HCT116 (cell line): ENCODE data around the gene AGPS. TPM values are rescaled to one million over a fixed set of nuclear protein-coding genes. Genes with fewer than 3 reads are reported as not detected.
A peak's percentile ranks its signal among the peaks of the same experiment; 100 is the strongest.

ENCODE experiments used
- ATAC-seq: fragments of 200-7000 bp; cut with Tn5 transposase; 2 replicates; pipeline ENCODE4 v1.9.1; 2020; ENCODE audit warnings: mild to moderate bottlenecking, moderate library complexity
- BruUV-seq: library from RNA; stranded (reverse); fragments of 400-500 nt; replicated peaks from 2 replicates; lab custom pipeline; 2021; lab: Mats Ljungman, UMichigan
- CTCF ChIA-PET: fragments of 300-600 bp; sonication (Branson Sonifier 250); formaldehyde crosslinking; loops from one replicate; lab custom pipeline; 2021; ENCODE audit warnings: antibody characterized with exemption; lab: Charles Lee
- POLR2A ChIA-PET: fragments of 300-600, 350-600 bp; sonication (Branson Sonifier 250); formaldehyde crosslinking; loops from one replicate; lab custom pipeline; 2021; ENCODE audit warnings: antibody characterized with exemption; lab: Charles Lee
- RAD21 ChIA-PET, 2 experiments: fragments of 300-600 bp; sonication (Branson Sonifier 250); formaldehyde crosslinking; loops; one replicate each; lab custom pipeline; 2023; ENCODE audit warnings: low total read pairs in 2 of 2; ENCODE audit not compliant: uncharacterized antibody in 2 of 2, unreplicated experiment in 2 of 2, low non-redundant PET in 1 of 2; lab: Charles Lee
- DNase-seq: peaks from one replicate; pipeline ENCODE4 v3.0.0-alpha.2; 2010; ENCODE audit warnings: low read depth, low spot score
- H2AFZ ChIP-seq: fragments of 200-600 bp; shearing (Covaris generic), sonication (generic); 2 replicates; pipeline ENCODE4 v1.6.1; 2017; ENCODE audit warnings: low read depth, mixed run types, mixed read lengths, antibody characterized with exemption, low read length; ENCODE audit not compliant: poor library complexity, severe bottlenecking
- H3K27ac ChIP-seq: 2 replicates; pipeline ENCODE4 v1.5.1; 2012; ENCODE audit warnings: low read depth, low read length
- H3K27me3 ChIP-seq: fragments of 200-600 bp; sonication (generic); 2 replicates; pipeline ENCODE4 v1.6.1; 2016; ENCODE audit warnings: mixed run types, low read length, mixed read lengths; ENCODE audit not compliant: insufficient read depth
- H3K36me3 ChIP-seq, 2 experiments: fragments of 200-500 bp in 1 of 2; fragments of 200-600 bp in 1 of 2; sonication (Bioruptor generic) in 1 of 2; sonication (generic) in 1 of 2; 2 replicates each; pipeline versions ENCODE4 v1.5.1 to v1.6.1; 2014 to 2016; ENCODE audit warnings: low read length in 2 of 2, inconsistent platforms in 1 of 2, mixed read lengths in 1 of 2, mixed run types in 1 of 2; ENCODE audit not compliant: insufficient read depth in 2 of 2, control insufficient read depth in 1 of 2
- H3K4me1 ChIP-seq, 2 experiments: fragments of 200-600 bp in 1 of 2; sonication (generic) in 1 of 2; 2 replicates each; pipeline versions ENCODE4 v1.5.1 to v1.6.1; 2012 to 2017; ENCODE audit warnings: low read length in 2 of 2, inconsistent platforms in 1 of 2, mild to moderate bottlenecking in 1 of 2, mixed read lengths in 1 of 2, mixed run types in 1 of 2, moderate library complexity in 1 of 2; ENCODE audit not compliant: insufficient read depth in 2 of 2, control insufficient read depth in 1 of 2
- H3K4me2 ChIP-seq: fragments of 200-600 bp; sonication (generic); 2 replicates; pipeline ENCODE4 v1.6.1; 2017; ENCODE audit warnings: mixed run types, low read length, mixed read lengths
- H3K4me3 ChIP-seq, 2 experiments: fragments of 200-600 bp in 1 of 2; sonication (generic) in 1 of 2; replicated peaks in 1 of 2; 2 replicates each; pipeline ENCODE4 v1.5.1; 2011 to 2016; ENCODE audit warnings: low read length in 2 of 2, control low read depth in 1 of 2, low read depth in 1 of 2, mild to moderate bottlenecking in 1 of 2, mixed read lengths in 1 of 2, mixed run types in 1 of 2
- H3K79me2 ChIP-seq: fragments of 200-600 bp; sonication (generic); 2 replicates; pipeline ENCODE4 v1.6.1; 2017; ENCODE audit warnings: mild to moderate bottlenecking, mixed run types, low read length, moderate library complexity, mixed read lengths; ENCODE audit not compliant: insufficient read depth
- H3K9ac ChIP-seq: fragments of 200-600 bp; sonication (generic); 2 replicates; pipeline ENCODE4 v1.6.1; 2016; ENCODE audit warnings: low read length, mixed read lengths
- H3K9me2 ChIP-seq: fragments of 200-600 bp; sonication (generic), shearing (Covaris generic); 2 replicates; pipeline ENCODE4 v1.6.1; 2017; ENCODE audit warnings: mixed run types, mild to moderate bottlenecking, moderate library complexity; ENCODE audit not compliant: insufficient read depth
- H3K9me3 ChIP-seq, 2 experiments: fragments of 200-500 bp in 1 of 2; fragments of 200-600 bp in 1 of 2; sonication (Bioruptor generic) in 1 of 2; sonication (generic) in 1 of 2; 2 replicates each; pipeline ENCODE4 v1.6.1; 2014 to 2017; ENCODE audit warnings: low read length in 2 of 2, mixed read lengths in 2 of 2, inconsistent platforms in 1 of 2, low read depth in 1 of 2, mild to moderate bottlenecking in 1 of 2, mixed run types in 1 of 2, moderate library complexity in 1 of 2; ENCODE audit not compliant: control insufficient read depth in 1 of 2, insufficient read depth in 1 of 2
- H4K20me1 ChIP-seq: fragments of 200-600 bp; sonication (generic), shearing (Covaris generic); 2 replicates; pipeline ENCODE4 v1.6.1; 2017; ENCODE audit warnings: mixed run types, mild to moderate bottlenecking, moderate library complexity; ENCODE audit not compliant: insufficient read depth
- ATF3 ChIP-seq: IDR thresholded peaks from 2 replicates; pipeline ENCODE4 v1.6.1; 2012
- CBX3 ChIP-seq: IDR thresholded peaks from 2 replicates; pipeline ENCODE4 v1.6.1; 2012; ENCODE audit warnings: low read depth
- CTCF ChIP-seq, 3 experiments: fragments of 200-600 bp in 1 of 3; sonication (generic) in 1 of 3; IDR thresholded peaks in 2 of 3; conservative IDR thresholded peaks in 1 of 3; 2 replicates each; pipeline ENCODE4 v1.5.1; 2012 to 2017; ENCODE audit warnings: low read depth in 2 of 3, low read length in 2 of 3, antibody characterized with exemption in 1 of 3, borderline replicate concordance in 1 of 3, control low read depth in 1 of 3, mild to moderate bottlenecking in 1 of 3, mixed read lengths in 1 of 3, mixed run types in 1 of 3, moderate library complexity in 1 of 3; ENCODE audit not compliant: insufficient read depth in 1 of 3
- EZH2phosphoT487 ChIP-seq: fragments of 200-600 bp; IDR thresholded peaks from 2 replicates; pipeline ENCODE4 v1.6.1; 2018; ENCODE audit warnings: antibody characterized with exemption, borderline replicate concordance
- JUND ChIP-seq: IDR thresholded peaks from 2 replicates; pipeline ENCODE4 v1.6.1; 2012
- MAX ChIP-seq: IDR thresholded peaks from 2 replicates; pipeline ENCODE4 v1.6.1; 2012
- POLR2A ChIP-seq: IDR thresholded peaks from 2 replicates; pipeline ENCODE4 v1.7.0; 2011; ENCODE audit warnings: borderline replicate concordance; ENCODE audit not compliant: insufficient read depth, insufficient read length; ENCODE audit errors: extremely low read depth
- POLR2AphosphoS5 ChIP-seq: IDR thresholded peaks from 2 replicates; pipeline ENCODE4 v1.6.1; 2011; ENCODE audit warnings: mild to moderate bottlenecking, low read depth, low read length, moderate library complexity
- RAD21 ChIP-seq: IDR thresholded peaks from 2 replicates; pipeline ENCODE4 v1.6.1; 2012; ENCODE audit warnings: low read depth, mild to moderate bottlenecking
- REST ChIP-seq: IDR thresholded peaks from 2 replicates; pipeline ENCODE4 v1.6.1; 2012; ENCODE audit warnings: low read depth
- SIN3A ChIP-seq: IDR thresholded peaks from 2 replicates; pipeline ENCODE4 v1.6.1; 2012; ENCODE audit warnings: low read depth
- SRF ChIP-seq: IDR thresholded peaks from 2 replicates; pipeline ENCODE4 v1.6.1; 2012; ENCODE audit warnings: low read depth
- TCF7L2 ChIP-seq: IDR thresholded peaks from 2 replicates; pipeline ENCODE4 v1.7.0; 2011; ENCODE audit warnings: borderline replicate concordance, inconsistent platforms; ENCODE audit not compliant: insufficient read depth, insufficient read length; ENCODE audit errors: extremely low read depth
- ZFX ChIP-seq: fragments of 450-650 bp; IDR thresholded peaks from 2 replicates; pipeline ENCODE4 v1.6.1; 2017
- intact Hi-C: fragments of 100-400 bp; cut with micrococcal nuclease; formaldehyde crosslinking; loops from 2 replicates; pipeline ENCODE4 v1.10.0; 2022
- total RNA-seq: library from RNA; stranded (reverse); gene quantifications from one replicate; pipeline ENCODE4 v1.2.1, GENCODE V29; 2021; ENCODE audit not compliant: unreplicated experiment

The AGPS gene
- total RNA-seq, 1 experiment from 2014 or later = 66.6 TPM

GRCh38 chr2:177465400-177466138 is 73.0 kb downstream of the AGPS start (continued):
- TF ChIP-seq RAD21 = no peak
- no peak for TF ChIP-seq CBX3
- no peak for TF ChIP-seq SIN3A
- no peak for TF ChIP-seq REST
- TF ChIP-seq TCF7L2 = no peak
- TF ChIP-seq JUND = no peak

GRCh38 chr2:177466337-177467195 is 74.0 kb downstream of the AGPS start:
- H3K4me2 ChIP-seq = peak overlapping the region; percentile 6; the same call in 1 of the 2 replicates
- RAD21 ChIA-PET = no interaction called here
- TF ChIP-seq ZFX = no peak
- no peak for TF ChIP-seq EZH2phosphoT487
- no peak for TF ChIP-seq ATF3
- TF ChIP-seq TCF7L2 = no peak
- no peak for TF ChIP-seq POLR2AphosphoS5
- TF ChIP-seq SRF = no peak
- TF ChIP-seq CTCF (IDR thresholded peaks at IDR 0.05 in 2 of 3, conservative IDR thresholded peaks at IDR 0.05 in 1 of 3; ENCODE audit: borderline replicate concordance in 1 of 3, insufficient read depth in 1 of 3, low read depth in 2 of 3, low read length in 2 of 3) = no peak
- TF ChIP-seq POLR2A = no peak
- no peak for TF ChIP-seq CBX3
- no peak for TF ChIP-seq MAX

More at GRCh38 chr2:177466337-177467195, 74.0 kb downstream of the AGPS start:
- H3K9ac ChIP-seq = no peak overlapping the region
- H3K36me3 ChIP-seq = peaks cover 0 to 10% of the 10 kb centered on the region in 2 experiments; a peak in 1 of 4 replicates
- H3K79me2 ChIP-seq = no peaks in the 10 kb centered on the region
- no peak overlapping the region for H3K27ac ChIP-seq
- H3K9me3 ChIP-seq = peaks cover 0 to 8% of the 10 kb centered on the region in 2 experiments; a peak in 2 of 4 replicates
- no peak overlapping the region for H3K4me3 ChIP-seq
- H3K4me1 ChIP-seq = peaks cover 0 to 16% of the 10 kb centered on the region in 2 experiments; a peak in 2 of 4 replicates
- peak; percentile 69 for ATAC-seq
- intact Hi-C loops = no loop called here
- H3K27me3 ChIP-seq = no peaks in the 10 kb centered on the region
- ChIA-PET POLR2A (no interaction called here), CTCF (no interaction called here)
- H4K20me1 ChIP-seq = no peaks in the 10 kb centered on the region
- H3K9me2 ChIP-seq = no peaks in the 10 kb centered on the region
- DNase-seq = no peak
- no TSS peak for BruUV-seq
- H2AFZ ChIP-seq = no peak overlapping the region
